ENCODE measurements around the gene GAN.

DNA sequence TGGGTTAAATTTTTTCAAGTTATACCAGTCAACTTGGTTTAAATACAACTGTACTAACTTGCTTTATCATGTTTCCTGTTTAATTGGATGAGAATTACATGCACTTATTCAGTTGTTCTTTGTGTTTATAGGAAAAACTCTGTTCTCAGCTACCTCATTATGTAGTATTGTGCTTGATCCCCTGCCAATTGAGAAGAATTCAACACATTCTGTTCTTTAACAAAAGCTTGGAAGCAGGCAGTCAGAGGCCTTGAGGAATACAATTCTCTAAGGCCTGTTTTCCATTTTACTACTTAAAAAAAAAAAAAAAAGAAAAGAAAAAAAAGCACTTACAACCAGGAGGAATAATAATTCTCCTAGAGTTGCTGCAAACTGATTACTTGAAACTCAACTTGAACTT is 69.2 kb downstream of the GAN start:
- TF ChIP-seq, protein P1, sequence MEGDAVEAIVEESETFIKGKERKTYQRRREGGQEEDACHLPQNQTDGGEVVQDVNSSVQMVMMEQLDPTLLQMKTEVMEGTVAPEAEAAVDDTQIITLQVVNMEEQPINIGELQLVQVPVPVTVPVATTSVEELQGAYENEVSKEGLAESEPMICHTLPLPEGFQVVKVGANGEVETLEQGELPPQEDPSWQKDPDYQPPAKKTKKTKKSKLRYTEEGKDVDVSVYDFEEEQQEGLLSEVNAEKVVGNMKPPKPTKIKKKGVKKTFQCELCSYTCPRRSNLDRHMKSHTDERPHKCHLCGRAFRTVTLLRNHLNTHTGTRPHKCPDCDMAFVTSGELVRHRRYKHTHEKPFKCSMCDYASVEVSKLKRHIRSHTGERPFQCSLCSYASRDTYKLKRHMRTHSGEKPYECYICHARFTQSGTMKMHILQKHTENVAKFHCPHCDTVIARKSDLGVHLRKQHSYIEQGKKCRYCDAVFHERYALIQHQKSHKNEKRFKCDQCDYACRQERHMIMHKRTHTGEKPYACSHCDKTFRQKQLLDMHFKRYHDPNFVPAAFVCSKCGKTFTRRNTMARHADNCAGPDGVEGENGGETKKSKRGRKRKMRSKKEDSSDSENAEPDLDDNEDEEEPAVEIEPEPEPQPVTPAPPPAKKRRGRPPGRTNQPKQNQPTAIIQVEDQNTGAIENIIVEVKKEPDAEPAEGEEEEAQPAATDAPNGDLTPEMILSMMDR (IDR thresholded peaks at IDR 0.05) = no peak
- no peak for TF ChIP-seq EZH2 (IDR thresholded peaks at IDR 0.05; ENCODE audit: borderline replicate concordance, insufficient read depth, low read depth, low read length, poor library complexity, severe bottlenecking)
